GM18909 (cell line): Measurements from ENCODE around the gene CHST15.

Experiments
- ATAC-seq: cut with Tn5 transposase; IDR thresholded peaks from one replicate; pipeline ENCODE4 v1.9.1; 2021; ENCODE audit warnings: mild to moderate bottlenecking; ENCODE audit not compliant: unreplicated experiment, poor library complexity

CHST15 gene

DNA sequence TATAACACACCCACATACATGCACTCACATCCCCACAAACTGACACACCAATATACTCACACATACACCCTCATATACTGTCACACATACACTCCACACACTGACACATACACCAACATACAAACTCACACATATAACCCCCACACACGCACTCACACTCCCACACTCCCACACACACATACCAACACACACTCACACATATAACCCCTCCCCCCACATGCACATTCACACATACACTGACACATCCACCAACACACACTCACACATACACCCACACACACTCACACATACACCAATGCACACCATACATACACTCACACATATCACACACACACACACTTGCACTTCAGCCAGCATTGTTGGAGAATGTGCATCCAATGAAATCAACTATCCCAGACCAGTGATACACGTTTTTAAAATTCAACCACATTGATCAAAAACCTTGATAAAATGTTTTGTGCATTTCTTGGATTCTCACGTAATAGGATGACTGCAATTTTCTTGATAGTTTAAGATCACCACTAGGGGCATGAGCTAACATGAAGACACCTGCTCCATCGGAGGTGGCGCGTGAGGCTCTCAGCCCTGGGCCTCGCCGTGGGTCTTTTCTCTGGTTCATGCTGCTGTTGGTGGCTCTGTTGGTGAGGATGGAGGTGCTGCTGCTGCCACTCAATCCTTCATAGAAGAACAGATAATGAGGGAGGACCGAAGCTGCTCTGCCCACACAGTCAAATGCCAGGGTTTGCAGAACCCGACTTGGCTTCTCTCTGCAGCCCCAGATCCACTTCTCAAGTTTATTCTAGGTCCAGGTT, 32.1 kb upstream of the CHST15 start:
- ATAC-seq: no peak

DNA sequence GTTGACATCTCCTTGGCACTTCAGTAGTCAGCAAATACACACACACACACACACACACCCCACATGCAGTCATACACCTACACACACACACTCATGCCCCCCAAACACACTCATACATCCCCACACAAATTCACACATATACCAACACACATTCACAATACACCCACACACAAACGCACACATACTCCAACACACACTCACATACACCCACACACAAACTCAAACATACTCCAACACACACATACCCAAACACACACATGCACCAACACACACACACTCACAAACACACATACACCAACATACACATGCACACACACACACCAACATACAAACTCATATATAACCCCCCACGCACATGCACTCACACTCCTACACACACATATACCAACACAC, 31.4 kb upstream of the CHST15 start:
- no peak for ATAC-seq

GRCh38 chr10:124124123-124124768, 30.8 kb upstream of the CHST15 start:
- peak; percentile 52 for ATAC-seq

- ATAC-seq: no peak
These were observed 29.8 kb upstream of the CHST15 start for GRCh38 chr10:124123156-124123555.

DNA sequence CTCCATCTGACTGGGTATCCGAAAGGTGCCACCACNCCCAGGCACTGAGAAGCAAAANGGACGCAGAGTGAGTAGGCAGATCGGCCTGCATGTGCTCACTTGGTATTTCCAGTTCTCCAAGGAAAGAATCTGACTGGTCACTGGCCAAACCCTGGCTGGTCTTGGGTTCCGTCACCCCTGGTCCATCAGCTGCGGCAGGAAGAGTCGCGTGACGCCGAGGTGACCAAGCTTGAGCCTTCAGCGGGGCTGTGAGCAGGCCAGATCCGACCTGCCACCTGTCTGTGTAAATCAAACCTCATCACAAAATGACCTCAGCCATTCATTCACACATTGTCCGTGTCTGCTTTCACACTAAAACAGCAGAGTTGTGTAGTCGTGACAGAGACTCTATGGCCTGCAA, 28.8 kb upstream of the CHST15 start:
- no peak for ATAC-seq

DNA sequence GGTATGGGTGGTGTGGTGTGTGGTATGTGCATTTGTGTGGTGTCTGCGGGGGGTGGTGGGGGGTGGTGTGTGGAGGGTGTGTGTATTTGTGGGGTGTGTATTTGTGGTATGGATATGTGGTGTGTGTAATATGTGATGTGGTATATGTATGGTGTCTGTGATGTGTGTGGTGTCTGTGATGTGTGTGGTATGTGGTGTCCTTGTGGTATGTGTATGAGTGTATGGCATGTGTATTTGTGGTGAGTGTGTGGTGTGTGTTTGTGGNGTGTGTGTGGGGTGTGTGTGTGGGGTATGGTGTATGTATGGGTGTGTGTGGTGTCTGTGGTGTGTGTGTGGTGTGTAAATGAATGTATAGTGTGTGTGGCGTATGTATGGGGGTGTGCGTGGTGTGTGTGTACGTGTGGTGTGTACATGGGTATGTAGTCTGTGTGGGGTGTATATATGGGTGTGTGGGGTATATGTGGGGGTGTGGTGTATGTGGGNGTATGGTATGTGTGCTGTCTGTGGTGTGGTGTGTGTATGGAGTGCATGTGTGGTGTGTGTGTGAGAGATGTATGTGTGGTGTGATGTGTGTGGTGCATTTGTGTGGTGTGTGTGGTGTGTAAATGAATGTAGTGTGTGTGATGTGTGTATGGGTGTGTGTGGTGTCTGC, 27.1 kb upstream of the CHST15 start:
- no peak for ATAC-seq

GRCh38 chr10:124119946-124120345, 26.5 kb upstream of the CHST15 start:
- no peak for ATAC-seq

DNA sequence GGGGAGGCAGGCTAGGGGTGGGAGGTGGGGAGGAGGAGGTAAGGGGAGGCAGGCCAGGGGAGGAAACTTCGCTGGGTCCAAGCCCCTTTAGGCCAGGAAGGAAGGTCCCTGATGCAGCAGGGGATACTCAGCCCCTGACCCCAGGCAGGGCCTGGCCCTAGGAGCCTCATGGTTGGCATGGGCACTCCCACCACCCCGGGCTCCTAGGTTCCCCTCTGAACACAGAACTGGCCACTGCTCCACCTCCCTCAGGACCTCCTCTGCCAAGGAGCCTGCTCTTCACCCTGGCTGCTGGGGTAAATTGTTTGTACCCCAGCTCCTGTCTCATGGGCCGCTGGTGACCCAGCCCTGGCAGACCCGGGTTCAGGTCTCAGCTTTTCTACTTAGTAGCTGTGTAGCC, 25.8 kb upstream of the CHST15 start:
- no peak for ATAC-seq

GRCh38 chr10:124117833-124118232, 24.4 kb upstream of the CHST15 start:
- ATAC-seq: no peak

DNA sequence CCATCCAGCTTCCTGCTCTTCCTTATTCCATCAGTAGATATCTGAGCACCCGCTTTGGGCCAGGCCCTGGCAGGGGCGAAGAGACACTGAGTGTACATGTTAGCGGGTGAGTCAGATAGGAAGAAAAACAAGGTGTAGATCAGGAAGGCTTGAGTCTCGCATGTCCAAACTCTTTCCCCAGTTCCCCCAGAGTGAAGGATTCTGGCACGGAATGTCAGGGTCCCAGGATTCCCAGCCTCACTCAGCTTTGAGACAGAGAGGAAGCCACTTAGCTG, 24.1 kb upstream of the CHST15 start:
- ATAC-seq: no peak

- no peak for ATAC-seq
These were observed 23.5 kb upstream of the CHST15 start for GRCh38 chr10:124116771-124117510.

- ATAC-seq: no peak
These were observed 21.3 kb upstream of the CHST15 start for GRCh38 chr10:124114696-124115095.

GRCh38 chr10:124112891-124113580, 19.6 kb upstream of the CHST15 start:
- no peak for ATAC-seq

DNA sequence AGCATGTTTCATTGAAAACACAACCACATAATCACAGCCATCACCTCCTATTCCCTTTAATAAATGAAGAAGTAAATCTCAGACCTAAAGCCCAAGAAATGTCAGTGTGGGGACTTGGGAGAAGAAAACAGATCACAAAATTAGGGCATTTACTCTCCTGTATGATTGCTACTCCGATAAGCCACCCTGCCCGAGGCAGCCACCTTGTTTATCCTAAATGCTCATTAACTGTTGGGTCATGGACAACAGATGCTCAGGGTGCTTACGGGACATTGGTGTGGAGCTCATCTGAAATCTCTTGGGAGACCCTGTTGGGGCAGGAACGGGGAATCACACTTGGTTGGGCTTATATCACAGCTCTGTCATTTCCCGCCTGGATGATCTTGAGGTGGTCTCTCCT, 17.5 kb upstream of the CHST15 start:
- no peak for ATAC-seq

DNA sequence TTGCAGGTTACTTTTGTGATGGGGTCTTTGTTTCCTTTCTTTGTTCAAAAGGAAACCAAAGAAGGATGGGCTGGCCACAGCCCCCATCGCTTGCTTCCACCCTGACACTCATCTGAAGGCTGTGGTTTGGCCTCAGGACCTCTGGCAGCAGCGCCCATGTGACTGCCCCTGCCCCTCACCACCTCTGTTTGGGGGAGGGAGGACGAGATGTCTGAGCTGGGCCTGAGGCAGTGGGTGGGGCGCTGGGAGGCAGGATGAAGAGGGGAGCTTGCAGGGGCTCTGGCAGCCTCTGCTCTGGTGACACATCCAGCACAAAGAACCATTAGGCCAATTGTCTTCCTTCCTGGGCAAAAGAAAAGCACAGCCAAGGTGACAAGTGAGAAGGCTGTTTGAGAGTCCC, 15.9 kb upstream of the CHST15 start:
- no peak for ATAC-seq

DNA sequence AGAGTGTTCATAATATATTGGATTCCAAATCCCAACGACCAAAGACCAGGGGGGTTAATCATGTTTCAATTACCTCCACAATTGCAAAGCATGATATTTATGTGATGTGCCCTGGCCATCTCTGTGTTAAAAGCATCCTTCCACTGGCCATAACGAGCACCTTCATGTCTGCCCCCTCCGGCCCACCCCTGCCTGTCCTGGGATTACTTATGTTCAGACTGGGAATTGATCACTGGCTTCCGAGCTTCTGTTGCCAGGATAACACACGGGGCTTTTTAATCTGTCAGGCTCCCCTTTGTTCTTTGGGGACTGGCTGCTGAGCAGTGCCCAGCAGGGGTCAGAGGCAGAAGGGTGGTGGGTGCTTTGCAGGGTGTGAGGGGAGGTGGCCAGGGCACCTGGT, 13.7 kb upstream of the CHST15 start:
- ATAC-seq: no peak

DNA sequence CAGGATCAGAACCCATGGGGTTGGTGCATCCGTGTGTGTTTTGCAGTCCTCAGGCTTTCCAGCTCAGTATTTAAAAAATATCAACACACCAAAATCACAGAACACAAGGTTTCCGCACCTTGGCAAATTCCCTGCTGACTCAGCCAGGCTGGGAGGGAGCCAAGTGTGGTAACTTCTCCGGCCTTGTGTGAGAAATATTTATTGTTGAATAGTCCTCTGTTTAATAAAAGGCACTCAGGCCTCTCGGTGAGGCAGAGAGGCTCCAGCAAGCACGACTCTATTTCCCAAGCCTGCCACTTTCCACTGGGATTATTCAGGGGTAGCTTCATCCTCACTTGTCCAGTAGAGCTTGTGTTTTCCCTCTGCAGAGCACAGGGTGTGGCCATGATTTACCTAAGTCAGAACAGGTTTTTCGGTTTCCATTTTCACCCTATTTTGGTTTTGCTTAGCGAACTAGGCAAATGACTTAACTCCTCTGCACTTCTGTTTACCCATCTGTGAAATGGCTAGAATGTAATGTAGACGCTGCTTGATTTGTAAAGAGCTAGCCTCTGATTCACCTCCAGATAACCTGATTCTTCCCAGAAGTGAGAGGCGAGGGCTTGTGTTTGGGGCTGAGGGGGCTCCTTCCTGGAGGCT, 13.0 kb upstream of the CHST15 start:
- ATAC-seq: peak; percentile 68

- ATAC-seq: no peak
These were observed 12.2 kb upstream of the CHST15 start for GRCh38 chr10:124105594-124105993.

GRCh38 chr10:124105045-124105444, 11.6 kb upstream of the CHST15 start:
- no peak for ATAC-seq

GRCh38 chr10:124104011-124104627, 10.7 kb upstream of the CHST15 start:
- no peak for ATAC-seq
